Coronary artery (tissue), 2 donors: ENCODE measurements around the gene EGFLAM.

Source experiments
- DNase-seq: peaks from one replicate; pipeline ENCODE4 v3.0.0-alpha.2; 2017; ENCODE audit warnings: low spot score
- H3K27ac ChIP-seq, 2 donors: fragments of 200-600 bp; sonication (generic); one replicate each; pipeline ENCODE4 v1.5.1; 2016 to 2019
- H3K4me3 ChIP-seq: fragments of 200-600 bp; sonication (generic); 2 replicates; pipeline ENCODE4 v1.5.1; 2016; ENCODE audit warnings: mild to moderate bottlenecking, moderate library complexity
- CTCF ChIP-seq: fragments of 200-600 bp; sonication (generic); IDR thresholded peaks from one replicate; pipeline ENCODE4 v1.5.1; 2019; ENCODE audit warnings: antibody characterized with exemption

Gene EGFLAM

GRCh38 chr5:38339446-38339845, 81.1 kb downstream of the EGFLAM start:
- Histone ChIP-seq H3K4me3 (no peak overlapping the region), H3K27ac (no peak overlapping the region)
- no peak for TF ChIP-seq CTCF
- no peak for DNase-seq

GRCh38 chr5:38341056-38341455, 82.7 kb downstream of the EGFLAM start:
- H3K4me3 ChIP-seq: no peak overlapping the region
- no peak for TF ChIP-seq CTCF
- no peak overlapping the region for H3K27ac ChIP-seq
- DNase-seq: no peak

- Histone ChIP-seq H3K4me3 (no peak overlapping the region), H3K27ac (no peak overlapping the region)
- DNase-seq: no peak
- no peak for TF ChIP-seq CTCF
These were observed 83.3 kb downstream of the EGFLAM start for GRCh38 chr5:38341641-38342040.

- no peak for DNase-seq
- Histone ChIP-seq H3K4me3 (no peak overlapping the region), H3K27ac (no peak overlapping the region)
- TF ChIP-seq CTCF: no peak
These were observed 83.9 kb downstream of the EGFLAM start for GRCh38 chr5:38342261-38342660.

GRCh38 chr5:38344891-38345290, 86.5 kb downstream of the EGFLAM start:
- Histone ChIP-seq H3K27ac (no peak overlapping the region), H3K4me3 (no peak overlapping the region)
- no peak for DNase-seq
- TF ChIP-seq CTCF: no peak

- H3K4me3 ChIP-seq: no peak overlapping the region
- no peak for DNase-seq
- TF ChIP-seq CTCF: no peak
These were observed 88.2 kb downstream of the EGFLAM start for GRCh38 chr5:38346593-38346992.

GRCh38 chr5:38347040-38347763, 88.8 kb downstream of the EGFLAM start:
- no peak for DNase-seq
- Histone ChIP-seq H3K4me3 (no peak overlapping the region), H3K27ac (no peak overlapping the region)
- TF ChIP-seq CTCF: no peak

More at GRCh38 chr5:38346593-38346992, 88.2 kb downstream of the EGFLAM start:
- no peak overlapping the region for H3K27ac ChIP-seq
